ENCODE measurements around the gene SASH3.
A peak's percentile ranks its signal among the peaks of the same experiment; 100 is the strongest.

Gene SASH3

GRCh38 chrX:129813662-129814368 is 34.1 kb downstream of the SASH3 start:
- H3K4me3 ChIP-seq (ENCODE audit: low read length): no peak overlapping the region
- no peak for DNase-seq (ENCODE audit: low read depth)
- no peak for TF ChIP-seq CTCF (conservative IDR thresholded peaks at IDR 0.05; ENCODE audit: low read length)

GRCh38 chrX:129818123-129818522 is 38.4 kb downstream of the SASH3 start:
- H3K4me3 ChIP-seq (ENCODE audit: low read length): no peak overlapping the region
- DNase-seq (ENCODE audit: low read depth): no peak
- no peak for TF ChIP-seq CTCF (conservative IDR thresholded peaks at IDR 0.05; ENCODE audit: low read length)

GRCh38 chrX:129823115-129823514 is 43.4 kb downstream of the SASH3 start:
- TF ChIP-seq CTCF (conservative IDR thresholded peaks at IDR 0.05; ENCODE audit: low read length): peak; percentile 62
- no peak overlapping the region for H3K4me3 ChIP-seq (ENCODE audit: low read length)
- DNase-seq (ENCODE audit: low read depth): peak; percentile 27

GRCh38 chrX:129823522-129823921 is 43.8 kb downstream of the SASH3 start:
- H3K4me3 ChIP-seq (ENCODE audit: low read length): no peak overlapping the region
- DNase-seq (ENCODE audit: low read depth): no peak
- no peak for TF ChIP-seq CTCF (conservative IDR thresholded peaks at IDR 0.05; ENCODE audit: low read length)

GRCh38 chrX:129824620-129825019 is 44.9 kb downstream of the SASH3 start:
- no peak for DNase-seq (ENCODE audit: low read depth)
- no peak overlapping the region for H3K4me3 ChIP-seq (ENCODE audit: low read length)
- TF ChIP-seq CTCF (conservative IDR thresholded peaks at IDR 0.05; ENCODE audit: low read length): no peak

GRCh38 chrX:129825746-129826505 is 46.2 kb downstream of the SASH3 start:
- DNase-seq (ENCODE audit: low read depth): no peak
- H3K4me3 ChIP-seq (ENCODE audit: low read length): no peak overlapping the region
- no peak for TF ChIP-seq CTCF (conservative IDR thresholded peaks at IDR 0.05; ENCODE audit: low read length)

- DNase-seq (ENCODE audit: low read depth): no peak
- H3K4me3 ChIP-seq (ENCODE audit: low read length): no peak overlapping the region
These were observed 50.7 kb downstream of the SASH3 start for GRCh38 chrX:129830494-129830893.

More at GRCh38 chrX:129830494-129830893, 50.7 kb downstream of the SASH3 start:
- no peak for TF ChIP-seq CTCF (conservative IDR thresholded peaks at IDR 0.05; ENCODE audit: low read length)

All from AG10803 (cell line).